Activated CD8-positive, alpha-beta memory T cell treated with anti-CD3 and anti-CD28 coated beads, Interleukin-2, amount 50 U/mL, for 24 hours (primary cell): Measurements from ENCODE around the gene TRIM14.
"Not testable (repeated sequence)": the region's sequence is repeated elsewhere in the genome, so short reads cannot be mapped to it uniquely, and the experiment has no call there.

Experiments
- DNase-seq: peaks from one replicate; pipeline ENCODE4 v3.0.0-alpha.2; 2020; ENCODE audit errors: extremely low read depth

TRIM14 gene

GRCh38 chr9:98142182-98142907 lies 23.3 kb upstream of the TRIM14 start:
- DNase-seq, result no peak

GRCh38 chr9:98140503-98140902 lies 21.5 kb upstream of the TRIM14 start:
- DNase-seq, result no peak

GRCh38 chr9:98136489-98136888 lies 17.5 kb upstream of the TRIM14 start:
- no peak for DNase-seq

- no peak for DNase-seq
These were observed 16.9 kb upstream of the TRIM14 start for GRCh38 chr9:98135938-98136337.

- no peak for DNase-seq
These were observed 16.5 kb upstream of the TRIM14 start for GRCh38 chr9:98135558-98135934.

- DNase-seq, result no peak
These were observed 15.9 kb upstream of the TRIM14 start for GRCh38 chr9:98134702-98135557.

- DNase-seq, result no peak
These were observed 14.0 kb upstream of the TRIM14 start for GRCh38 chr9:98132806-98133631.

GRCh38 chr9:98132158-98132557 lies 13.1 kb upstream of the TRIM14 start:
- no peak for DNase-seq

- DNase-seq, result no peak
These were observed 11.7 kb upstream of the TRIM14 start for GRCh38 chr9:98130576-98131228.

- not testable (repeated sequence) for DNase-seq
These were observed 11.0 kb upstream of the TRIM14 start for GRCh38 chr9:98130060-98130459.

GRCh38 chr9:98129451-98129881 lies 10.4 kb upstream of the TRIM14 start:
- no peak for DNase-seq

GRCh38 chr9:98128316-98128715 lies 9.3 kb upstream of the TRIM14 start:
- DNase-seq, result no peak

- no peak for DNase-seq
These were observed 8.2 kb upstream of the TRIM14 start for GRCh38 chr9:98127226-98127625.

- no peak for DNase-seq
These were observed 5.8 kb upstream of the TRIM14 start for GRCh38 chr9:98124637-98125426.

- not testable (repeated sequence) for DNase-seq
These were observed 5.1 kb upstream of the TRIM14 start for GRCh38 chr9:98124091-98124490.

GRCh38 chr9:98121058-98121457 lies 2.0 kb upstream of the TRIM14 start:
- no peak for DNase-seq

- no peak for DNase-seq
These were observed 1.5 kb upstream of the TRIM14 start for GRCh38 chr9:98120476-98120875.

GRCh38 chr9:98117984-98118639 lies 910 bp downstream of the TRIM14 start:
- no peak for DNase-seq

- not testable (repeated sequence) for DNase-seq
These were observed 1.9 kb downstream of the TRIM14 start for GRCh38 chr9:98117097-98117496.

GRCh38 chr9:98109052-98109451 lies 10.0 kb downstream of the TRIM14 start:
- no peak for DNase-seq
